Myocyte (in vitro differentiated cells): ENCODE measurements around the gene GPN3. TPM values are rescaled to one million over a fixed set of nuclear protein-coding genes. Genes with fewer than 3 reads are reported as not detected.
"Not testable (repeated sequence)": the region's sequence is repeated elsewhere in the genome, so short reads cannot be mapped to it uniquely, and the experiment has no call there.

Experiments
- DNase-seq: peaks from one replicate; pipeline ENCODE4 v3.0.0-alpha.2; 2012; ENCODE audit warnings: low read depth
- total RNA-seq: library from RNA; depleted of rRNA; stranded (reverse); fragments of >200 nt; gene quantifications from 2 replicates; pipeline ENCODE4 v1.2.3, GENCODE V29; 2014

The GPN3 gene
- total RNA-seq, 1 donor from 2014 or later, result 22.2 TPM

GRCh38 chr12:110449799-110450497 is 18.1 kb downstream of the GPN3 start, which contains the start of gene ARPC3:
Gene ARPC3, minus strand, starts transcription at chr12:110450337. Its CDS starts 77 bp downstream, at chr12:110450260.
- DNase-seq, result peak; percentile 95

DNA sequence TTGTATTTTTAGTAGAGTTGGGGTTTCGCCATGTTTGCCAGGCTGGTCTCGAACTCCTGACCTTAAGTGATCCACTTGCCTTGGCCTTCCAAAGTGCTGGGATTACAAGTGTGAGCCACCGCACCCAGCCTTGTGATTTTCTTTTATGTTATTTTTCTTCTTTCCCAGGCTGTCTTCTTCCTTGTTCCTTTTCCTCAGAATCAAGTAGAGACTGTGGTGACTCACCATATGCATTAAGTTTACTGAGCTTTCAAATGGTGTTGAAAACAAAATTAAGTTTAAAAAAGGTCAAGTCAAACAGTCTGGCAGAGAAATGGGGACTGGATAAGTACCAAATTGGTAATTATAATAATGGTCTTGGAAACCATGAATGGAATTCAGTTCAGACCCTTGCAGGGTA is 23.6 kb downstream of the GPN3 start:
- DNase-seq, result no peak

DNA sequence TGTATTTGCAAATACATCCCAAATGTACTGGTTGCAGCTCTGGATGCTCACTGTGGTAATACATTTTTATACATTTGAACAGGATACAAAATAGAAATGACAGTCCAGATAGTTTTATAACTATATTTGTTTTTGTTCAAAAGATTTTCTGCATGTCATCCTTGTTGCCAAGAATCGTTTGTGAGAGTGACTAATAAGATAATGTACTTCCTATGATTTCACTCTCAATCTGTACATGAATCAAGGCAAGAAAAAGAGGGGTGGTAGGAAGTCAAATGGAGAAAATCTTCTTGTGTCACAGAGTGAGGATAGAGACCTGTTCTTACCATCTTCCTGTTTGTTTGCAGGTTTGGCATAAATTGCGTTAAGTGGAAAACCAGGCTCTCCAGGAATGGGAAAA is 31.8 kb downstream of the GPN3 start:
- DNase-seq, result no peak

DNA sequence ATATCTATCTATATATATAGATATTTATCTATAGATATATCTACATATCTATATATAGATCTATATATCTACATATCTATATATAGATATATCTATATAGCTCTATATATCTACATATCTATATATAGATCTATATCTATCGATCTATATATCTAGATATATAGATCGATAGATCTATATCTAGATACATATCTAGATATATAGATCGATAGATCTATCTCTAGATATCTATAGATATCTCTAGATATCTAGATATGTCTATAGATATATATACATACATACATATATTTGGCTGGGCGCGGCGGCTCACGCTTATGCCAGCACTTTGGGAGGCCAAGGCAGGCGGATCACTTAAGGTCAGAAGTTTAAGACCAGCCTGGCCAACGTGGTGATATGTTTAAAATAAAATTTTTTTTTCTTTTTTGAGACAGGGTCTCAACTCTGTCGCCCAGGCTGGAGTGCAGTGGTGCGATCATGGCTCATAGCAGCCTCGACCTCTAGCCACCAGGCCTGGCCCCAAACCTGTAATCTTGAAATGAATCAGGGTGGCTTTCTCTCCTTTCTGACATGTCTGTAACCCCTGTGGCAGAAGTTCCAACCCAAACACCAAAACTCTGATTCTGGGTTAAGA is 36.0 kb downstream of the GPN3 start:
- DNase-seq, result no peak

DNA sequence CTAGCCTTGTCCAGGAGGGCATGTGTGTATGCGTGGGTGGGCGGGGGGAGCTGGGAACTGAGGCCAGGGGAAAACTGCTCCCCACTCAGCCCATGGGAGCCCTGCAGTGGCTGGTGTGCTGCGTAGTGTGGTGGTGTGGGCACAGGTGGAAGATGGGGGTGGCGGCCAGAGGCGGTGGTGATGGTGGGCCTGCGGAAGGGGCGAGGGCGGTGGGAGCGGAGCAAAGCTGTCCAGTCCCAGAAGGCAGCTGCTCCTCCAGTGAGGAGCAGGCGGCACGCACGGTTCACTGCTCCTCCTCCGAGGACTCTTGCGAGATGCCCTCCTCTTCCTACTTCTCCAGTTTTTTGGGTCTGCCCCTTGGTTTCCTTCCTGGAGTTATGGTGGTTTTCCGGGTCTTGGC is 38.4 kb downstream of the GPN3 start:
- not testable (repeated sequence) for DNase-seq

DNA sequence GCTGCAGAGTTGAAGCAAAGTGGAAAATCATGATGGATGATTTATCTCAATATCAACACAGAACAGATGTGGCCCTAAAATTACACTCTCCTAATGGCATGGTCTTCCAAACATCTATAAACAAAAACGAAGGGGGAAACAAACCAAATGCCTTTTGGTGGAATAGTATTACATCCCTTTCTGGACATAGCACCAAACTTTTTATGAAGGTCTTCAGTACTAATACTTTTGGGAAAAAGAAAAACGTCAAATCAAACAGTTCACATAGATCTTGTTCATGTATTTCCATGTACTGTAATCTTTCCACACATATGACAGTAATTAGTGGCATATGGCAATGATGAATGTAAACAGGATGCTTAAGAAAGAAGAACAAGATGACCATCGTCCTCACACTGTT is 41.7 kb downstream of the GPN3 start:
- no peak for DNase-seq

- no peak for DNase-seq
Measured at GRCh38 chr12:110424237-110424636, 43.8 kb downstream of the GPN3 start.

- no peak for DNase-seq
Measured at GRCh38 chr12:110421701-110422100, 46.4 kb downstream of the GPN3 start.

DNA sequence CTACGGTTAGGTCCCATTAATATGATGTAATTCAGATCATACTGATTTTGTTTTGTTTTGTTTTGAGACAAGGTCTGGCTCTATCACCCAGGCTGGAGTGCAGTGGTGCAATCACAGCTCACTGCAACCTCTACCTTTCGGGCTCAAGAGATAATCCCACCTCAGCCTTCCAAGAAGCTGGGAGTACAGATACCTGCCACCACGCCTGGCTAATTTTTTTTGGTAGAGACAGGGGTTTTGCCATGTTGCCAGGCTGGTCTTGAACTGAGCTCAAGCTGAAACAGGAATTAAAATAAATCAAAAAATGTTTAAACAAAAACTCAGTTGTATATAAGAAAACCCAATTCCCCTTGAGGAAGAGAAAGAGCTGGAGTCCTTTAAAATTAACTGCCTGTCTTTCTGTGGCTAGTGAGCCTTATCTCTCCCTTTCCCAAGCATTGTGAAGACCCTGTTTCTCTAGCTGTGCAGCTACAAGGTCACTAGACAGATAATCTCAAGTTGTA is 46.8 kb downstream of the GPN3 start:
- no peak for DNase-seq

- DNase-seq, result not testable (repeated sequence)
Measured at GRCh38 chr12:110420644-110421043, 47.4 kb downstream of the GPN3 start.

- not testable (repeated sequence) for DNase-seq
Measured at GRCh38 chr12:110417113-110417512, 50.9 kb downstream of the GPN3 start.

- DNase-seq, result peak; percentile 37
Measured at GRCh38 chr12:110410086-110410485, 58.0 kb downstream of the GPN3 start.

- DNase-seq, result not testable (repeated sequence)
Measured at GRCh38 chr12:110405126-110405662, 62.9 kb downstream of the GPN3 start.

GRCh38 chr12:110403976-110404682 is 63.9 kb downstream of the GPN3 start:
- peak; percentile 80 for DNase-seq

DNA sequence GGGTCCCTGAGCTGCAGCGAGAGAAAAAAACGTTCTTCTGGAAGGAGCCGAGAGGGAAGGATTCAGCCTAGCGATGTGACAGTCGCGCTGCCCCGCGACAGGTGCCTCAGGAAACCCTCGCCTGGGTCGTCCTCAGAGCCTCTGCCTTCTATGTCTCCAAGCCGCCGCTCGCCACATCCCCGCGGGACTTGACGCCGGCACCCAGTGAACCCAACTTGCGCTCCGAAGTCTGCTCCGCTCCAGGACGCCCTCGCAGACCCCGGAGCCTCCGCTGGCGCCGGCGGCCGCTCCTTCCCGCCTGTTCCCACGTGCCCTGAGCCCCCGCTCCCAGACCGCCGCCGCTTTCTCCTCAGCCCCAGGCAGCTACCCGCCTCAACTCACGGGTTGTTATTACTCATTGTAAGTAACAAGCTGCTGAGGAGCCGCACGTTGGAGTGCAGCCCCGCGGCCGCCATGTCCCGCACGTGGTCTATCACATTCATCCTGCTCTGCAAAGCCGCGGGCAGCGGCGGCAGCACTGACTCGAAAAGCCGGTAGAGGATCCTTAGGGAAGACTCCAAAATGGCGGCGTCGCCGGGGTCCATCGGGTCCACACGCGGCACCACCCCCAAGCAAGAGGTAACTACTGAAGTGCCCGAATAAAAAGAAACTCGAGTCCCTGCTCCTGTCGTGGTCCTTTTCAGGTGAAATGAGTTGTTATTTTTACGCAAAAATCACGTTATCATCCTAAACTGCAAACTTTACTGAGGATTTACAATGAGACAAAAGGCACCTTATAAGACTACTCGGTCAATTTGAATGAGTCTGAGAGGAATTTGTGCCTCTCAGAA is 64.7 kb downstream of the GPN3 start, which contains the start of gene ANAPC7:
Gene ANAPC7 (minus strand): TSS at position 563 of the 830 bp plus-strand sequence. CDS start 81 bp downstream, at position 482.
- DNase-seq, result peak; percentile 93

Other genes starting within 250 kb of the GPN3 start
- gene ATP2A2, start 187.0 kb downstream of the GPN3 start, total RNA-seq, result 438 and 959 TPM in 2 replicates
- gene ANAPC7, start 64.5 kb downstream of the GPN3 start, total RNA-seq, result 72.2 and 81.3 TPM in 2 replicates
- gene ARPC3, start 17.9 kb downstream of the GPN3 start, total RNA-seq, result 170 and 371 TPM in 2 replicates
- gene FAM216A, start 588 bp upstream of the GPN3 start, total RNA-seq, result 32.7 and 40.7 TPM in 2 replicates
- gene VPS29, start 33.9 kb upstream of the GPN3 start, total RNA-seq, result 59.9 and 64.8 TPM in 2 replicates
- 1.1 and 3.6 TPM in 2 replicates for gene RAD9B, start 34.1 kb upstream of the GPN3 start, total RNA-seq
- gene PPTC7, start 115.1 kb upstream of the GPN3 start, total RNA-seq, result 10.3 and 15.9 TPM in 2 replicates
- gene TCTN1, start 145.9 kb upstream of the GPN3 start, total RNA-seq, result 34.6 and 48.4 TPM in 2 replicates
- gene HVCN1, start 220.9 kb upstream of the GPN3 start, total RNA-seq, result 3.2 and 3.9 TPM in 2 replicates